Measurements from ENCODE around the gene LMF1.

LMF1 gene

DNA sequence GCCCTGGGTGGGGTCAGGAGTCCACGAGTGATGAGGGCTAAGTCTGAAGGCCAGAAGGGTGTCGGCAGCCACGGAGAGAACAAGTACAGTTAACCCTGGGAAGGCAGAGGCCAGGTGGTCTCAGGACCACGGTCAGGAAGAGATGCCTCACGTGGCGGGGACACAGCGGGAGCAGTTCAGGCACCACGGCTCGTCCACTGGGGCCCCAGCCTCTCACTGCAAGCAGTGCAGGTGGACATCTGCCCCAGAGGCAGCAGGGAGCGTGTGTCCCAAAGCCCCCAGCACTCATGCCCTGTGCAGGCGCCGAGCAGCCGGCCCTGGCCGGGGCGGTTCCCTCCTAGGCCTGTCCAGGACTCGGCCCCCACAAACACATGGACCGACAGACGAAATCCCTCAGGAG lies 4.7 kb downstream of the LMF1 start:
- TF ChIP-seq, protein P1, sequence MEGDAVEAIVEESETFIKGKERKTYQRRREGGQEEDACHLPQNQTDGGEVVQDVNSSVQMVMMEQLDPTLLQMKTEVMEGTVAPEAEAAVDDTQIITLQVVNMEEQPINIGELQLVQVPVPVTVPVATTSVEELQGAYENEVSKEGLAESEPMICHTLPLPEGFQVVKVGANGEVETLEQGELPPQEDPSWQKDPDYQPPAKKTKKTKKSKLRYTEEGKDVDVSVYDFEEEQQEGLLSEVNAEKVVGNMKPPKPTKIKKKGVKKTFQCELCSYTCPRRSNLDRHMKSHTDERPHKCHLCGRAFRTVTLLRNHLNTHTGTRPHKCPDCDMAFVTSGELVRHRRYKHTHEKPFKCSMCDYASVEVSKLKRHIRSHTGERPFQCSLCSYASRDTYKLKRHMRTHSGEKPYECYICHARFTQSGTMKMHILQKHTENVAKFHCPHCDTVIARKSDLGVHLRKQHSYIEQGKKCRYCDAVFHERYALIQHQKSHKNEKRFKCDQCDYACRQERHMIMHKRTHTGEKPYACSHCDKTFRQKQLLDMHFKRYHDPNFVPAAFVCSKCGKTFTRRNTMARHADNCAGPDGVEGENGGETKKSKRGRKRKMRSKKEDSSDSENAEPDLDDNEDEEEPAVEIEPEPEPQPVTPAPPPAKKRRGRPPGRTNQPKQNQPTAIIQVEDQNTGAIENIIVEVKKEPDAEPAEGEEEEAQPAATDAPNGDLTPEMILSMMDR (IDR thresholded peaks at IDR 0.05), result no peak

DNA sequence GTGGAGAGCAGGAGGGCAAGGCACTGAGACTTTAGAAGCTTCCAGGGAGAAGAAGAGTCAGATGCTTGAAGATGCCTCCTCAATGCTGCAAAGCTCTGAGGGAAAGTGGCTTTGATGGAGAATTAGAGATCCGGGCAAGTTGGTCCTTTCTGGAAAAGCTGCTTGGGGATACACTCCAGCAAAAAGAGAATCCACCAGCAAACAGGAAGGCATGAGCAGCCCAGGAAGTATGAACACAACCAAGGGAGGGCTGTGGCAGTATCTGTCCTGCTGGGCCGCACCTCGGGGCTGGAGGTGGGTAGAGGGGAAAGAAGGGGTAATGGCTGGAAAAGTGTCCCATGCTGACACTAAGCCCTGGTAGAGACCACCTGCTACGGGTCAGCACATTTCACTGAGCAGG lies 5.3 kb downstream of the LMF1 start:
- TF ChIP-seq, protein P1 (IDR thresholded peaks at IDR 0.05), result no peak

DNA sequence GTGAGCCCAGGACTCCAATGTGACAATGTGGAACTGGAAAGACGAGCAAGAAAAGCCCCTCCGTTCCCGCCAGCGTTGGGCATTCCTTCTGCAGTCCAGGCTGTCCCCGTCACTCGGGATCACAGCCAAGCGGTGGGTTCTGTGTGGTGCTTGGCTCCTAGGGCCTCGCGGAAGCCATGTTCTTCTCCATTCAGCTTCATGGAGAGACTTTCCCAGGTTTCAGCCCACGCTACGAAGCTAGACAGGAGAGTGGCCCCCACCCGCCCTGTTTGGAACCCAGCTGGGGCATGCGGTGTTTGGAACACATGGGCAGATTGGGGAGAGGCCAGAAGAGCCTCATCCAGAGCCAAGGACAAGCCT lies 5.8 kb downstream of the LMF1 start:
- TF ChIP-seq, protein P1 (IDR thresholded peaks at IDR 0.05), result no peak

DNA sequence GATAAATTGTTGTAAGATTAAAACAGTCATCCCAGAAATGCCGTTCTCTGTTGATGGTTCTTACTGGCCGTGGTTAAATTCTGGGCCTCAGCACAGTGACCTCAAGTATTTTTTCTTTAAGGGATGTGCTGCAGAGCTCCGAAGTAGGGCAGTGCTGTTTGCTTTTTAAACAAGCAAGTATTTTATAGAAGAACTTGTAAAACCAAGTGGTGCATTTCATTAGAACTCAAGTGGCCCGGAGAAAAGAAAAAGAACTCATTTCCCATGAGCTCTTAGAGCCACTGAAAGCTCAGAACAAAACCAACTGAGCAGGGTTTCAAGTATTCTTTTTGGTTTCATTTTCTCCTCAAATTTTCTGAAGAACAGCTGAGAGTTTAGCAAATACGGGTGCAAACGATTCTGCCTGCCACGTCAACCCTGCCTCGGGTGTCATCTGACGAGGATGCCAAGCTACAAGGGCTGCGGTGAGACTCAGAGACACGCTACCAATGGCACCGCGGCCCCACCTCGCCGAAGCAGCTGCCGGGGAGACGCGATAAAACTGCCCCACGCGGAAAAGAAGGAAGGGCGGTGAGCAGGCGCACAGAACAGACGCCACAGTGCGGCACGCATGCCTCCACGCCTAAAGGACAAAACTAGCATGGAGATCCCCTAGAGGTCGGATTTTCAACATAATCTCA lies 6.3 kb downstream of the LMF1 start:
- TF ChIP-seq, protein P1 (IDR thresholded peaks at IDR 0.05), result no peak

DNA sequence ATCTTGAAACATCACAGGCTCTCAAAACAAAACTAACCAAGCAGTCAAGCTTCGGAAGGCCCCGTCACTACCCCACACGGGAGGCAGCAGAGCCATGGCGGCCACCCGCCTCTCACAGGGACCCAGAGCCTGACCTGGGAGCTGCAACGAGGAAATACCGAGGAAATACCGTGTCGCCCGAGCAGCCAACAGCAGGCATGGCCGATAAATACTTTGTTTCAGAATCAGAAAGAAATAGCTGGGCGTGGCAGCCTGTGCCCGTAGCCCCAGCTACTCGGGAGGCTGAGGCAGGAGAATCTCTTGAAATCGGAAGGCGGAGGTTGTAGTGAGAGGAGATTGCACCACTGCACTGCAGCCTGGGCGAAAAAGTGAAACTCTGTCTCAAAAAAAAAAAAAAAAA lies 6.9 kb downstream of the LMF1 start:
- TF ChIP-seq, protein P1 (IDR thresholded peaks at IDR 0.05), result no peak

DNA sequence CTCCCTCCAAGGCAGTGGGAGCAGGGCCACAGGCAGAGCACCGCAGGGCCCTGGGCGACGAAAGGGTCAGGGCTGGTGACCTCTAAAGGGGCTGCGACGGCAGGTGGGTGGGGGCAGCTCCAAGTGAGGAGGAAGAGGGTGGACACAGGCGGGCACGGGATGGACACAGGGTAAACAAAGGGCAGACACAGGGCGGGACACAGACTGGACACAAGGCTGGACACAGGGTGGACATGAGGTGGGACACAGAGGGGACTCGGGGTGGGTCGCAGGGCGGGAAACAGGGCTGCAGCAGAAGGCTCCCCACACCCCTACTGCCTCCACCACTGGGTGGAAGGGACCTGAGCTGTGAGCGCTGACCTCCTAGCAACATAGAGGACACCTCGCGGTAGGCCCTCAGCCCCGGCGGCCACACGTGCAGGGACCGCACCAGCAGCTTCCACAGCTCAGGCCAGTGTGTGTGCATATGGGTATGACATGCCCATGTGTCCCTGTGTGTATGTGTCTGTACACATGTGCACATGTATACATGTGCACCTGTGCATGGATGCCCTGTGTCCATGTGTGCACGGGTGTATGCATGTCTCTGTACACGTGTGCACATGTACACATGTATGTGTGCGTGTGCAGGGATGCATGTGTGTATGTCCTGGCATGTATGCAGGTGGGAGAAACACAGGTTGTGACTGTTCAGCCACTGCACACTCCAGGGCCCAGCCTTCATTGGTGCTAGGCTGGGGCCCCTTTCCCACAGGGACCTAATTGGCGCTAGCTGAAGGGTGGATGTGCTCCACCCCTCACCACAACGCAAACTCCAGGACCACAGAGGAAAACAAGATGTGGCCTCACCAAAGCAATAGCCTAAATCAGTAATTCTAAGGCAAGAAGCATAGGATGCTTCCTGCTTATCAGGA lies 7.6 kb downstream of the LMF1 start:
- TF ChIP-seq, protein P1 (IDR thresholded peaks at IDR 0.05), result no peak

DNA sequence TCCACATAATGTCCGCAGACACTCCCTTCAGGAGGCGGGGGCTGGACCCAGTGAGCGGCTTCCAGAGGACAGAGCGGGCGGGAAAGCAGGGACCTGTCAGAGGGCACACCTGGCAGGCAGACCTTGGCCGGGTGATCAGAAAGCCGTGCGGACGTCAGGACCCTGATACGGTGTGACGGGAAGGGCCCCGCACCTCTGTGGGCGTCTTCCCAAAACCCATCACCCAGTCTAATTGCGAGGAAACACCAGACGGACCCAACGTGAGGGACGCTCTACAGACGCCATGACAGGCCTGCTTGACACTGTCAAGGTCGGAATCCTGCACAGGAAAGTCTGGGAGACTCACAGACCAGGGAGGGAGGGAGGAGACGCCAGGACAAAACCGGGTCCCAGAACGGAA lies 8.4 kb downstream of the LMF1 start:
- TF ChIP-seq, protein P1 (IDR thresholded peaks at IDR 0.05), result no peak

Data from LNCAP (cell line).